EL (cell line): ENCODE measurements around the gene CAMSAP1.

ENCODE experiments used
- DNase-seq: peaks from one replicate; pipeline ENCODE4 v3.0.0-alpha.2; 2016

The CAMSAP1 gene

DNA sequence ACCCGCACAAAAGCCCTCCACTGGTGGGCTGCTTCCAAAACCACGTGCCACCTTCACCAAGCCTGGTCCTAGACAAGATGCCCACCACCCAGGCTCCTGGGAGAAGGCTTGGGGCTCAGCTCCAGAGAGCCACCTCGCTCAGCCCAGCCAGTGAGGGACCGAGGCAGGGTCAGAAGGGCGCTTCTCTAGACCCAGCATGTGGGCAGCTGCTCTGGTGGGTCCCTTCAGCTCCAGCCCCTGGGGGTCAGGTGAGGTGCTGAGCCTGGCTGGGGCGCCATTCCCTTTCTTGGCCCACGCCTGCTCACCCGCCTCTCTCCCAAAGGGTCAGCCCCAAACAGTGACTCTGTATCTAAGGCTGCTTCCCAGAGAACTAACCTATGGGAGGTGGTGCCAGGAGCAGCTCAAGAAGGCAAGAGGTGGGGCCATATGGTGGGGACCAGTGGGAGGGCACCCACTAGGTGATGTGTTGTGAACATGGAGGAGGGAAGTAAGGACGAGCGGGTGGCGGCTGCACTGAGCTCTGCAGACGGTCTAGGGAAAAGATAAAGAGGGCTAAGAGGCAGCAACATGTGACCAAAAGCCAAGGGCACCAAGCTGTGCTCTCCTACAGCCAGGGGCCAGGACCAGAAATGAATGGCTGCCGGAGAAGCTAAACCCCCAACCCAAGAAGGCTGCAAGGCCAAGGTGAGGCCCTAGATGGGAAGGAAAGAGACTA lies 79.3 kb downstream of the CAMSAP1 start:
- no peak for DNase-seq

GRCh38 chr9:135827301-135827700 lies 80.0 kb downstream of the CAMSAP1 start:
- DNase-seq, result no peak

GRCh38 chr9:135826188-135826545 lies 81.2 kb downstream of the CAMSAP1 start:
- DNase-seq, result no peak

- no peak for DNase-seq
These were observed 81.7 kb downstream of the CAMSAP1 start for GRCh38 chr9:135825435-135826187.

GRCh38 chr9:135823036-135823435 lies 84.3 kb downstream of the CAMSAP1 start:
- DNase-seq, result no peak

- no peak for DNase-seq
These were observed 85.0 kb downstream of the CAMSAP1 start for GRCh38 chr9:135822374-135822755.

- DNase-seq, result no peak
These were observed 85.5 kb downstream of the CAMSAP1 start for GRCh38 chr9:135821733-135822373.

DNA sequence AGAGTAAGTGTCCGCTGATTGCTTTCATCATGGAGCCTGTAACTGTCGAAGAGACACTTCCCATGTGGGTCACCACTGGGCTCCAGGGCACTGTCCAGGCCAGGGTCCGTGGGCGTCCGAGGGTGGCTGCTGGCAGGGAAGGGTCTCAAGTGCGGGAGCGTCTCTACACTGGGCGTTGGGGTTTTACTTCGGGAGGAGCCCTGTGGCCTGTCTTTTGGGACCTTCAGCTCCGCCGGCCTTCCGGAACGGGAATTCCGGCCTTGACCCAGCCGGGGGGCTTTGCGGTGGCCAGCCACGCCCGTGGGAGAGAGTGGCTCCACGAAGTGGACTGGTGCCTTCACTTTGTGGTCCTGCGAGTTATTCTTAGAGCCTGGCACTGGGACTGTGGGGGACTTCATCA lies 86.2 kb downstream of the CAMSAP1 start:
- DNase-seq, result no peak

GRCh38 chr9:135820661-135821060 lies 86.7 kb downstream of the CAMSAP1 start:
- no peak for DNase-seq

DNA sequence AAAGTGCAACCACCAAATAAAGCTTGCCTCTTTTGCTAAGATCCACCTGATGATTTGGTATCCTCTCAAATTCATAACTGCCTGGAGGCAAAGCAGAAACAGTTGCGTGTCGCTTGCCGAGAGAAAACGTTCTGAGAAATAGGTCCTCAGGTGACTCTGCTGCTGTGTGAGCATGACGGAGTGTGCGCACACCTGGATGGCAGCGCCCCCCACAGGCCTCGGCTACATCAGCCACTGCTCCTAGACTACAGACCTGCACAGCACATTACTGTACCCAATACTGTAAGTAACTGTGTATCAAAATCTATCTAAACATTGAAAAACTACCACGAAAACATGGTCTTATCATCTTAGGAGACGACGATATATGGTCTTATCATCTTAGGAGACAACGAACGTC lies 87.4 kb downstream of the CAMSAP1 start:
- no peak for DNase-seq

GRCh38 chr9:135818718-135819475 lies 88.4 kb downstream of the CAMSAP1 start:
- DNase-seq, result no peak

DNA sequence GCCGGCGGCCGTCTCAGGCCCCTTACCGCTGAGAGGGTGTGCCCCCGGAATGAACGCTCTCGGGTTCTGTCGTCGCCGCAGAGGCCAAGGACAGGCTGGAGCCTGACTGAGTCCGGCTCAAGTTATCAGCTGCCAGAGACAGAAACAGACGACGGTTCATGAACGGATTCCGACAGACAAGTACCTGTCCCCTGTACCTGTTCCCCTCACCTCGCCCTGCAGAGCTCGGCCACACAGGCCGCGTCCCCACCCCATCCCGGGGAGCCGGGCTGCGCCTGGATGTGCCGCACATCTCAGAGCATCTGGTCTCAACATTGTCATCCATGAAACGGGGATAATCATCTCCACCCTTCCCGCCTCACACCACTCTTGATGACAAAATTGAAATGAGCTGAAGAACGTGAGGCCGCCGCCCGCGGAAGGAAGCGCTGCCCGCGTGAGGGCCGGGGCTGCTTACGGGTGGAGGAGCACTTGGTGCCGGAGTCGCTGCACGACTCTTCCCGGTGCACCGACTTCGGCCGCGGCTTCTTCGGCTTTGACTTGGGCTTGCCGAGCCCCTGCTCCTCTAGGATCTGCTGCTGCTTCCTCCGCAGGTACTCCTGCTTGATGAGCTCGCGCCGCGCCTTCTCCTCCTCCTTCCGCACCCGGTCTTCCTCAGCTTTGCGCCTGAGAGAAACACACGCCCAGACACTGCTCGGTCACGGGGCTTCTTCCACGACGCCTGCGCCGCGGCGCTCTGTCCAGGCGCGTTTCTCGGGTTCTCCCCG lies 89.2 kb downstream of the CAMSAP1 start:
- no peak for DNase-seq

- no peak for DNase-seq
These were observed 90.7 kb downstream of the CAMSAP1 start for GRCh38 chr9:135816651-135816970.

- DNase-seq, result no peak
These were observed 91.3 kb downstream of the CAMSAP1 start for GRCh38 chr9:135815830-135816650.

DNA sequence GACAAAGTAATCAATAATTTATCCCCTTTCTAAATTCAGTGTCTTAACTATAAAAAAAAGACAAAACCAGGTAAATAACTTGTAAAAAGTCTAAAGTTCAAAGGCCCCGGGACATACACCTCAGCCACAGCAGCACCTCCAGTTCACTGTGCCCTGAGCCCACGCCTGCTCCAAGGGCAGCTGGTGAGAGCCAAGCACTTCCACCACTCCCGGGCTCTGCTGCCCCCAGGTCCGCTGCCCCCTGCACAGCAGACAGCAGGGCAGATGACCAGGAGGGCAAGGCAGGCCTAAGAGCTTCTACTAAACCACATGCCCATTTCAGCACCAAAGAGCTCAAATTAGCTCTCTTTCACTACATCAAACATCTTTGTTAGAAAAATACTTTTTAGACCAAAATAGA lies 91.9 kb downstream of the CAMSAP1 start:
- DNase-seq, result no peak

DNA sequence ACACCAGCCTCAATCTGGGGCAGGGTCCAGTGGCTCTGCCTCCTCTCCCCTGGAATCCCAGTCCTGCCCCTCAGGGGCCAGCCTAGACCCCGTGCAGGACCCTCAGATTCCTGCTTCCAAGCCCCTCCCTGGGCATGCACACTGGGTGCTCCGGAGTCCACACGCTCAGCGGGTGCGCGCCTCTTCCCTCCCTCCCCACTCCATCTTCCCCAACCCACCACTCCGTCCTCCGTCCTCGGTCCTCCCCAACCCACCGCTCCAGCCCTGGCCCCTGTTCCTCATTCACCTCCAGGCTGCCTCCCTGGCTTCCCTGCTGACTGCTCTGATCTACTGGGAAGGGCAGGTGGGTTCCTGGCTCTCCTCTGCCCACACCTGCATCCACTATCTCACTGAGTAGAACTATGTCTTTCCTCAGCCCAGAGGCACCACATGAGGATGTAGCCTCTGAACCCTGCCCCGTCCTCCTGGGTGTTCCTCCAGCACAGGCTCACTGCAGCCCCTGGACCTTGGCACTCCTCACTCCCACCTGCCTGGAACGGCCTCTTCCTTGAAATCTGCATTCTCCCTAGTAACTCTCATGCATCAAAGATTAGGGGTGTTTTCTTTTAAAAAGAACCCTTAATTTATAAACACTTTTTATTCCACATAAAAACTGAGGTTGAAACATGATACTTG lies 92.8 kb downstream of the CAMSAP1 start:
- no peak for DNase-seq

DNA sequence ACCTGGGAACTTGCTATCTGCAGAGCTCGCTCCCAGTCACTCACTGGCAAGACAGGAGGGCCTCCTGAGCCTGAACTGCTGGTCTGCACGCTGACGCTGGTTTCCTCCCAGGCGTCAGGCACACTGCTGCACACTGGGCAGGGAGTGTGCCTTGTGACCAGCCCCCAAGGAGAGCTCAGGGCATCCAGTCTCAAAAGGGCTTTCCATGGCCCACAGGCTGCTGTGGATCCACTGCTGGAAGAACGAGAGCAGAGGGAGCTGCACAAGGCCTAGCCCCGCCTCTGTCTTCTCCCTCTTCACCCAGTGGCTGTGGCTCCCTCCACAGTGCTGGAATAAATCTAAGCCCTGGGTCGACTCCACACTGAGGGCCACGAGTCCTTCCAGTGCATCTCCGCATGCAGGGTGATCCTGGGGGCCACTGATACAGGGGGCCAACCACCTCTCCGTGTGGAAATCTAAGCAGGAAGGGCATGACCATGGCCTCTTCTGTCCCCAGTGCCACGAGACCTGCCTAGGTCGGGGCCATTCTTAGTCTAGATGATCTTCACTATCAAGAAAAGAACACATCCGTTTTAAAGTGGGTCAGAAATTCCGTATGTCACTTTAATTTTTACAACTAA lies 93.6 kb downstream of the CAMSAP1 start:
- DNase-seq, result no peak

- DNase-seq, result no peak
These were observed 94.4 kb downstream of the CAMSAP1 start for GRCh38 chr9:135812961-135813360.

GRCh38 chr9:135811801-135812200 lies 95.5 kb downstream of the CAMSAP1 start:
- no peak for DNase-seq

DNA sequence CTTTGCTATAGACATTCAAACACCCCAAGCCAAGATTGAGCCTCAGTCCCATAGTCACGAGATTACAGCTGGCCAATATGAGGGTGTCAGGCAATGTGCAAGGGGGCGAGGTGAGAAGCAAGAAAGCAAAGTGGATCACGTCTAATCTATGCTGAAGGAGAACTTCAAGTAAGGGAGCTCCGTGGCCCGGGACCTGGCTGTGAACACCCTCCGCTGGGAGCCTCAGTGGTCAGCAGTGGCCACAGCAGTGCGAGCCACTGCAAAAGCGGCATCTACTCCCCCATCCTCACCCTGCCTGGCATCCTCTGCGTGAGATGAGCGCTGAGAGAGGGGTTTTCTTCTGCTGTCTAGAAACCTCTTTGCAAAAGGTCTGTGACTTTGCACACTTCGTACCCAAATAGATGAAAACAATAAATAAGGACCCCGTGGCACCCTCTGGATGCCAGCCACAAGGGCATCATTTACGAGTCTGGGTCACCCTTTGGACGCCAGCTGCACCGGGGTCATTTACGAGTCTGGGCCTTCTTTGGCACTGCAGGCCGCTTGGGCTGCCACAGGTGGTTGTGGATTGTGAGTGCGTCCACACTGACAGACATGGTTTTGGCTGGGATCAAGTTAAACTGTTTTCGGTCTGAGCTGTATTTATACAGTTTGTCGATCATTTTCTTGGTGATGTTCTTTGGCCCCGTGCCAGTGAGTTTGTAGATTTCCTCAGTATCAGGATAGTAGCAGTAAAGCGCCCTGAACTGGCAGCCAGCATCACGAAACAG lies 96.4 kb downstream of the CAMSAP1 start:
- DNase-seq, result no peak
